LoVo (cell line): ENCODE measurements around the gene CCNA2.

ENCODE experiments used
- DNase-seq: peaks from one replicate; pipeline ENCODE4 v3.0.0-alpha.2; 2016; ENCODE audit warnings: low spot score

The CCNA2 gene

GRCh38 chr4:121776610-121777401 lies 46.9 kb downstream of the CCNA2 start:
- no peak for DNase-seq

GRCh38 chr4:121773883-121774282 lies 49.8 kb downstream of the CCNA2 start:
- no peak for DNase-seq

- no peak for DNase-seq
Measured at GRCh38 chr4:121771869-121772268, 51.8 kb downstream of the CCNA2 start.

- no peak for DNase-seq
Measured at GRCh38 chr4:121769341-121769740, 54.3 kb downstream of the CCNA2 start.

GRCh38 chr4:121767166-121767565 lies 56.5 kb downstream of the CCNA2 start:
- DNase-seq: no peak
